GM19452 (cell line): ENCODE data around the gene EVPL.
A peak's percentile ranks its signal among the peaks of the same experiment; 100 is the strongest.
"Not testable (repeated sequence)": the region's sequence is repeated elsewhere in the genome, so short reads cannot be mapped to it uniquely, and the experiment has no call there.

Source experiments
- ATAC-seq: cut with Tn5 transposase; IDR thresholded peaks from one replicate; pipeline ENCODE4 v1.9.1; 2021; ENCODE audit not compliant: unreplicated experiment

Gene EVPL

GRCh38 chr17:76000016-76000754, 26.9 kb downstream of the EVPL start:
- no peak for ATAC-seq

GRCh38 chr17:75998327-75998795, 28.7 kb downstream of the EVPL start:
- no peak for ATAC-seq

DNA sequence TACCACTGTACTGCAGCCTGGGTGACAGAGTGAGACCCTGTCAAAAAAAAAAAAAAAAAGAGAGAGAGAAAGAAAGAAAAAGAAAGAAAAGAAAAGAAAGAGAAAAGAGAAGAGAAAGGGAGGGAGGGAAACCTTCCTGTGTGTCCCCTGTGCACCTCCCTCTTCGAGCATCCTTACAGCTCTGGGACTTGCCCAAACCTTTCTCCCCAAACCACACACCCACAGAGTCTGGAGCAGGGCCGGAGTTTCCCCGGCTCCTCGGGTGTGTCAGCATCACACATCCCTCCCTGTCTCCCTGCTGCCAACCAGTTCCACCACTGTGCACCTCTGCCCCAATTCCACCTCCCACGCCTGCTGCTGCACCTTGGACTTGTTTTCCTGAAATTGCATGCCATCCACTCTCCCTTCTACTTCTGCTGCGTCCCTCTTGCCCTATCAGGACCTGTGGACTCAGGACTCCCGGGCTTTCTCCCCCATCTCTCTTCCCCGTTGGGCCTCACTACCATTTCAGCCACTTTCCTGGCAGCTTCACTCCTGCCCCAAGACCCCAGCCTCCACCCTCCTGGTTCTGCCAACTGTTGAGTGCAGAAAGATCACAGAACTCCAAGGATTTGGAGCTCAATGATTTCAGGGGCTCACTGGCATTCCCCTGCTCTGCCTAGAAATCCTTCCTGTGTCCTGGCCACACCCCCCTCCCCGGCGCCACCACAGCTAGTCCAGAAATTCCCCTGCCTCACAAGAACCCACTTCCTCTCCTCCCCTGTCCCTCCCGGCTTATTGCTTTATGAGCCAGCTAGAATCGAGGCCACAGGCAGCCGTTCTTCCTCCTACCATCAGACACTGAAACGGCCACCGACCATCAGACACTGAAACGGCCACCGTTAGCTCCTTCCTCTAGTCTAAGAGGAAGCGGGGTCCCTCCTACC, 30.2 kb downstream of the EVPL start:
- ATAC-seq = no peak

- ATAC-seq = no peak
These were observed 31.7 kb downstream of the EVPL start for GRCh38 chr17:75995385-75995925.

- ATAC-seq = no peak
These were observed 32.2 kb downstream of the EVPL start for GRCh38 chr17:75994802-75995370.

DNA sequence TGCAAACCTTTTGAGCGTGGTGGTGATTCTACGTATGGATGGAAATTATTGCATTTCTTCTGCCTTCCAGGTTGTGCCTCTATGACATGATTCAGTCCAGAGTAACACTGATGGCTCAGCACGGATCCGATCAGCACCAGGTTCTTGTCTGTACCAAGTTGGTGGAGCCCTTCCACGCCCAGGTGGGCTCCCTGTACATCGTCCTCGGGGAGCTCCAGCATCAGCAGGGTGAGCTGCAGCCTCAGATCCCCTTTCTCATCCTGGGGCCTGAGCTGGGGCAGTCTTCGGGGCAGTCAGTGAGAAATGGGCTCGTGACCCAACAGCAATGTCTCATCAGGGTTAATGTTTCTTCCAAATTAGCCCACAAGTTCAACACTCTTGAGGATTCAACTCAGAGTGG, 35.7 kb downstream of the EVPL start:
- no peak for ATAC-seq

GRCh38 chr17:75987041-75987440, 40.1 kb downstream of the EVPL start:
- ATAC-seq = no peak

- ATAC-seq = no peak
These were observed 41.1 kb downstream of the EVPL start for GRCh38 chr17:75985986-75986385.

GRCh38 chr17:75983501-75984181, 43.5 kb downstream of the EVPL start:
- ATAC-seq = no peak

- no peak for ATAC-seq
These were observed 46.0 kb downstream of the EVPL start for GRCh38 chr17:75981019-75981615.

- ATAC-seq = no peak
These were observed 46.7 kb downstream of the EVPL start for GRCh38 chr17:75980188-75981018.

DNA sequence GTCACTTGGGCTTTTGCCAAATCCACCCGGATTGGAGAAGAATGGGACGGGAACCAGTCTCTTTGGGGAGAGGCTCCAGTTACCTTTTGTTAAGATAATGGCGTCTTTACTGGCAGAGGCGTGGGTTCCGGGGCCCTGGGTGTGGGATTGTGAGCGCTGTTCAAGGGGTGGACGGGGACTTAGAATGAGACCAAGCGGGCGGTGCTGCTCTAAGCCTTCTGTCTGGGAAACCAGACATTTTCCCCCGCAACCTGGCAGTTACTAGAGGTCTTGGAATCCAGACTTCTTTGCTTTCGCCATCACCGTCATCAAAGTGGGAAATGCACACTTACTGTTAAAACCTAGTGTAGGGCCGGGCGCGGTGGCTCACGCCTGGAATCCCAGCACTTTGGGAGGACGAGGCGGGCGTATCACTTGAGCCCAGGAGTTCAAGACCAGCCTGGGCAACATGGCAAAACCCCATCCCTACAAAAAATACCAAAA, 47.4 kb downstream of the EVPL start:
- peak; percentile 9 for ATAC-seq

GRCh38 chr17:75978938-75979704, 48.0 kb downstream of the EVPL start, which contains the start of the genes ACOX1 and TEN1:
TSS of gene ACOX1 (minus strand) at chr17:75979166. CDS start at chr17:75979073, 93 bp downstream.
TSS of gene TEN1 (plus strand) at chr17:75979240. CDS start at chr17:75986193, 6,953 bp downstream.
- peak; percentile 88 for ATAC-seq

GRCh38 chr17:75976175-75976848, 50.8 kb downstream of the EVPL start:
- no peak for ATAC-seq

GRCh38 chr17:75975757-75976174, 51.3 kb downstream of the EVPL start:
- ATAC-seq = no peak

GRCh38 chr17:75975187-75975586, 51.9 kb downstream of the EVPL start:
- ATAC-seq = not testable (repeated sequence)

DNA sequence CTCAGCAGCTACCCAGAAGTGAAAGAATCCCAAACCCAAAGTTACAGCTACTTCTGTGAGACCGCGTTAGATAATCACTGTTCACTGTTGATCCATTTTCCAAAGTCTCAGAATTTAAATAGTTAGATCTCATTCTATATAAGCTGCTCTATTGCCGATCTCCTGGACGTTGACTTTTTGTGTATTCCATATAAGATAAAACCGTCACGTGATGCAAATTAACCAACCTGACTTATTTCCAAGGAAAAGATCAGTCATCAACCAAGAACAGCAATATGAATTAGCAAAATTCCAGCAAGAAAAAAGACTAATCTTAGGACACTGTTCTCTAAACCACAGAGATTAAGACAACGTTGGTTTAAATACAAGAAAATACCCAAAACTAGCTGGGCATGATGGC, 56.5 kb downstream of the EVPL start:
- ATAC-seq = no peak

DNA sequence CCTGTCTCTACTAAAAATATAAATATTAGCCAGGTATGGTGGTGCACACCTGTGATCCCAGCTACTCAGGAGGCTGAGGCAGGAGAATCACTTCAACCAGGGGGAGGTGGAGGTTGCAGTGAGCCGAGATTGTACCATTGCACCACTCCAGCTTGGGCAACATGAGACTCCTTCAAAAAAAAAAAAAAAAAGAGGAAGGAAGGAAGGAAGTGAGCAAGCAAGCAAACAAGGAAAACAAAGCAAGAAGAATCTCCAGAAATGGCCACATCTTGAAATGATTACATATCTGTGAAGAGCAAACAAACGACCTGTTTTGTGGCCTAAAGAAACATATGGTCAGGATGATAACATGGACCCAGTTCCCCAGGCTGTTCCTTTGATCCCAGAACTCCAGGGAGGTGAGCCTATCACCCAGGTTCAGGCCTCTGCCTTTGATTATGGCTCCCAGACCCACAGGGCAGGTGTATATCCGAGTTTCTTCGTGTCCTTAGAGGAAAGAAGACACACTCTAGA, 57.0 kb downstream of the EVPL start:
- ATAC-seq = no peak
